ENCODE data around the gene COX19. TPM values are rescaled to one million over a fixed set of nuclear protein-coding genes. Genes with fewer than 3 reads are reported as not detected.
"Not testable (repeated sequence)": the region's sequence is repeated elsewhere in the genome, so short reads cannot be mapped to it uniquely, and the experiment has no call there.

Gene COX19
- total and polyA plus RNA-seq, 2 experiments from 2014 or later = 11.7 to 12.6 TPM

GRCh38 chr7:1002026-1002425, 26.7 kb upstream of the COX19 start:
- not testable (repeated sequence) for H3K4me3 ChIP-seq; H3K9me2 ChIP-seq (ENCODE audit: insufficient read depth); H3K79me2 ChIP-seq (replicated peaks; ENCODE audit: insufficient read depth); H3K4me3 Mint-ChIP-seq; DNase-seq (ENCODE audit: low spot score); H4K20me1 ChIP-seq (replicated peaks; ENCODE audit: insufficient read depth); H3K36me3 Mint-ChIP-seq (ENCODE audit: low read depth); H3F3A ChIP-seq (replicated peaks; ENCODE audit: low read depth); ATAC-seq; H3K27ac Mint-ChIP-seq; H3K4me1 ChIP-seq (ENCODE audit: insufficient read depth); H3K36me3 ChIP-seq (ENCODE audit: insufficient read depth); H3K27me3 ChIP-seq (ENCODE audit: insufficient read depth); H3K4me2 ChIP-seq; H2AFZ ChIP-seq; H3K27ac ChIP-seq (ENCODE audit: low read depth); H3K4me1 Mint-ChIP-seq; H3K9me3 Mint-ChIP-seq
- H3K27me3 Mint-ChIP-seq (ENCODE audit: insufficient read depth, low read depth, poor library complexity) = peaks cover 13% of the 10 kb centered on the region

GRCh38 chr7:1001069-1001770, 25.9 kb upstream of the COX19 start:
- DNase-seq (ENCODE audit: low spot score) (peak; percentile 66), ATAC-seq (peak; percentile 55)
- not testable (repeated sequence) for H3K36me3 ChIP-seq (ENCODE audit: insufficient read depth); H3K4me1 Mint-ChIP-seq; H3K27me3 ChIP-seq (ENCODE audit: insufficient read depth); H3K4me2 ChIP-seq; H3K36me3 Mint-ChIP-seq (ENCODE audit: low read depth); H3K9me3 Mint-ChIP-seq; H3K79me2 ChIP-seq (replicated peaks; ENCODE audit: insufficient read depth); H2AFZ ChIP-seq; H4K20me1 ChIP-seq (replicated peaks; ENCODE audit: insufficient read depth); H3K9me2 ChIP-seq (ENCODE audit: insufficient read depth); H3F3A ChIP-seq (replicated peaks; ENCODE audit: low read depth); H3K27ac ChIP-seq (ENCODE audit: low read depth); H3K4me3 Mint-ChIP-seq; H3K4me3 ChIP-seq; H3K4me1 ChIP-seq (ENCODE audit: insufficient read depth)
- Mint-ChIP-seq H3K27me3 (ENCODE audit: insufficient read depth, low read depth, poor library complexity) (peaks cover 11% of the 10 kb centered on the region), H3K27ac (peak overlapping the region; percentile 88)

GRCh38 chr7:999941-1000935, 24.9 kb upstream of the COX19 start:
- Mint-ChIP-seq H3K27me3 (ENCODE audit: insufficient read depth, low read depth, poor library complexity) (peaks cover 9% of the 10 kb centered on the region), H3K27ac (0 out of 2 replicates have a peak overlapping the region, but pooled peaks have one; percentile 36), H3K4me3 (no peak overlapping the region), H3K36me3 (ENCODE audit: low read depth) (no peaks in the 10 kb centered on the region; the same call in 2 of the 3 replicates), H3K4me1 (0 out of 3 replicates have a peak, but pooled peaks cover 2% of the 10 kb centered on the region), H3K9me3 (no peaks in the 10 kb centered on the region)
- Histone ChIP-seq H3K4me2 (no peak overlapping the region), H3F3A (replicated peaks; ENCODE audit: low read depth) (no peaks in the 10 kb centered on the region), H3K79me2 (replicated peaks; ENCODE audit: insufficient read depth) (no peaks in the 10 kb centered on the region), H3K9me2 (ENCODE audit: insufficient read depth) (no peaks in the 10 kb centered on the region), H3K27me3 (ENCODE audit: insufficient read depth) (no peaks in the 10 kb centered on the region), H2AFZ (no peak overlapping the region), H4K20me1 (replicated peaks; ENCODE audit: insufficient read depth) (no peaks in the 10 kb centered on the region), H3K36me3 (ENCODE audit: insufficient read depth) (no peaks in the 10 kb centered on the region), H3K4me1 (ENCODE audit: insufficient read depth) (no peaks in the 10 kb centered on the region), H3K27ac (ENCODE audit: low read depth) (no peak overlapping the region; the same call in 1 of the 2 replicates), H3K4me3 (no peak overlapping the region)
- ATAC-seq = peak; percentile 8; the same call in 2 of the 3 replicates
- DNase-seq (ENCODE audit: low spot score) = no peak
- no peak for TF ChIP-seq ZNF331 (CRISPR knock-in tag; IDR thresholded peaks at IDR 0.05; ENCODE audit: low read depth)
- TF ChIP-seq POLR2AphosphoS5 (IDR thresholded peaks at IDR 0.05; ENCODE audit: low read depth) = no peak
- TF ChIP-seq CTCF (conservative IDR thresholded peaks at IDR 0.05; ENCODE audit: low read depth in 2 of 2) = no peak
- TF ChIP-seq, protein P1, sequence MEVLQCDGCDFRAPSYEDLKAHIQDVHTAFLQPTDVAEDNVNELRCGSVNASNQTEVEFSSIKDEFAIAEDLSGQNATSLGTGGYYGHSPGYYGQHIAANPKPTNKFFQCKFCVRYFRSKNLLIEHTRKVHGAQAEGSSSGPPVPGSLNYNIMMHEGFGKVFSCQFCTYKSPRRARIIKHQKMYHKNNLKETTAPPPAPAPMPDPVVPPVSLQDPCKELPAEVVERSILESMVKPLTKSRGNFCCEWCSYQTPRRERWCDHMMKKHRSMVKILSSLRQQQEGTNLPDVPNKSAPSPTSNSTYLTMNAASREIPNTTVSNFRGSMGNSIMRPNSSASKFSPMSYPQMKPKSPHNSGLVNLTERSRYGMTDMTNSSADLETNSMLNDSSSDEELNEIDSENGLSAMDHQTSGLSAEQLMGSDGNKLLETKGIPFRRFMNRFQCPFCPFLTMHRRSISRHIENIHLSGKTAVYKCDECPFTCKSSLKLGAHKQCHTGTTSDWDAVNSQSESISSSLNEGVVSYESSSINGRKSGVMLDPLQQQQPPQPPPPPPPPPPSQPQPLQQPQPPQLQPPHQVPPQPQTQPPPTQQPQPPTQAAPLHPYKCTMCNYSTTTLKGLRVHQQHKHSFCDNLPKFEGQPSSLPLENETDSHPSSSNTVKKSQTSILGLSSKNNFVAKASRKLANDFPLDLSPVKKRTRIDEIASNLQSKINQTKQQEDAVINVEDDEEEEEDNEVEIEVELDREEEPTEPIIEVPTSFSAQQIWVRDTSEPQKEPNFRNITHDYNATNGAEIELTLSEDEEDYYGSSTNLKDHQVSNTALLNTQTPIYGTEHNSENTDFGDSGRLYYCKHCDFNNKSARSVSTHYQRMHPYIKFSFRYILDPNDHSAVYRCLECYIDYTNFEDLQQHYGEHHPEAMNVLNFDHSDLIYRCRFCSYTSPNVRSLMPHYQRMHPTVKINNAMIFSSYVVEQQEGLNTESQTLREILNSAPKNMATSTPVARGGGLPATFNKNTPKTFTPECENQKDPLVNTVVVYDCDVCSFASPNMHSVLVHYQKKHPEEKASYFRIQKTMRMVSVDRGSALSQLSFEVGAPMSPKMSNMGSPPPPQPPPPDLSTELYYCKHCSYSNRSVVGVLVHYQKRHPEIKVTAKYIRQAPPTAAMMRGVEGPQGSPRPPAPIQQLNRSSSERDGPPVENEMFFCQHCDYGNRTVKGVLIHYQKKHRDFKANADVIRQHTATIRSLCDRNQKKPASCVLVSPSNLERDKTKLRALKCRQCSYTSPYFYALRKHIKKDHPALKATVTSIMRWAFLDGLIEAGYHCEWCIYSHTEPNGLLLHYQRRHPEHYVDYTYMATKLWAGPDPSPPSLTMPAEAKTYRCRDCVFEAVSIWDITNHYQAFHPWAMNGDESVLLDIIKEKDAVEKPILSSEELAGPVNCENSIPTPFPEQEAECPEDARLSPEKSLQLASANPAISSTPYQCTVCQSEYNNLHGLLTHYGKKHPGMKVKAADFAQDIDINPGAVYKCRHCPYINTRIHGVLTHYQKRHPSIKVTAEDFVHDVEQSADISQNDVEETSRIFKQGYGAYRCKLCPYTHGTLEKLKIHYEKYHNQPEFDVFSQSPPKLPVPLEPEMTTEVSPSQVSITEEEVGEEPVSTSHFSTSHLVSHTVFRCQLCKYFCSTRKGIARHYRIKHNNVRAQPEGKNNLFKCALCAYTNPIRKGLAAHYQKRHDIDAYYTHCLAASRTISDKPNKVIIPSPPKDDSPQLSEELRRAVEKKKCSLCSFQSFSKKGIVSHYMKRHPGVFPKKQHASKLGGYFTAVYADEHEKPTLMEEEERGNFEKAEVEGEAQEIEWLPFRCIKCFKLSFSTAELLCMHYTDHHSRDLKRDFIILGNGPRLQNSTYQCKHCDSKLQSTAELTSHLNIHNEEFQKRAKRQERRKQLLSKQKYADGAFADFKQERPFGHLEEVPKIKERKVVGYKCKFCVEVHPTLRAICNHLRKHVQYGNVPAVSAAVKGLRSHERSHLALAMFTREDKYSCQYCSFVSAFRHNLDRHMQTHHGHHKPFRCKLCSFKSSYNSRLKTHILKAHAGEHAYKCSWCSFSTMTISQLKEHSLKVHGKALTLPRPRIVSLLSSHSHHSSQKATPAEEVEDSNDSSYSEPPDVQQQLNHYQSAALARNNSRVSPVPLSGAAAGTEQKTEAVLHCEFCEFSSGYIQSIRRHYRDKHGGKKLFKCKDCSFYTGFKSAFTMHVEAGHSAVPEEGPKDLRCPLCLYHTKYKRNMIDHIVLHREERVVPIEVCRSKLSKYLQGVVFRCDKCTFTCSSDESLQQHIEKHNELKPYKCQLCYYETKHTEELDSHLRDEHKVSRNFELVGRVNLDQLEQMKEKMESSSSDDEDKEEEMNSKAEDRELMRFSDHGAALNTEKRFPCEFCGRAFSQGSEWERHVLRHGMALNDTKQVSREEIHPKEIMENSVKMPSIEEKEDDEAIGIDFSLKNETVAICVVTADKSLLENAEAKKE (CRISPR knock-in tag; IDR thresholded peaks at IDR 0.05) = no peak
- no peak for TF ChIP-seq NANOG (IDR thresholded peaks at IDR 0.05; ENCODE audit: borderline replicate concordance)
- TF ChIP-seq EZH2 (IDR thresholded peaks at IDR 0.05; ENCODE audit: low read depth, unreplicated experiment) = no peak
